Colonic mucosa (tissue), 4 donors: ENCODE measurements around the gene GABRP. TPM values are rescaled to one million over a fixed set of nuclear protein-coding genes. Genes with fewer than 3 reads are reported as not detected.
A peak's percentile ranks its signal among the peaks of the same experiment; 100 is the strongest.

Source experiments
- DNase-seq: peaks from one replicate; pipeline ENCODE4 v3.0.0-alpha.2; 2020
- H3K27ac ChIP-seq: fragments of 200-600 bp; one replicate; pipeline ENCODE4 v1.8.0; 2021
- H3K27me3 ChIP-seq: fragments of 200-600 bp; one replicate; pipeline ENCODE4 v1.8.0; 2021
- H3K36me3 ChIP-seq: fragments of 200-600 bp; one replicate; pipeline ENCODE4 v1.8.0; 2021
- H3K4me1 ChIP-seq: fragments of 200-600 bp; one replicate; pipeline ENCODE4 v1.8.0; 2021; ENCODE audit warnings: mild to moderate bottlenecking
- H3K4me3 ChIP-seq: fragments of 200-600 bp; one replicate; pipeline ENCODE4 v1.8.0; 2021
- H3K9ac ChIP-seq, 2 donors: one replicate each; pipeline ENCODE4 v1.7.0; 2013; ENCODE audit warnings: control low read depth in 2 of 2, low read depth in 2 of 2, low read length in 2 of 2
- H3K9me3 ChIP-seq: fragments of 200-600 bp; one replicate; pipeline ENCODE4 v1.8.0; 2021
- CTCF ChIP-seq: fragments of 200-600 bp; IDR thresholded peaks from one replicate; pipeline ENCODE4 v1.8.0; 2022; ENCODE audit warnings: antibody characterized with exemption, mild to moderate bottlenecking
- intact Hi-C: fragments of 100-400 bp; cut with DNase I; formaldehyde crosslinking; loops from one replicate; pipeline ENCODE4 v1.14.1; 2022
- total RNA-seq, 2 donors: library from RNA; stranded (reverse); fragmentation: NEBNext Ultra II Directional in 1 of 2; extraction: Animal tissue kit (Norgen Biotek cat#: 25700) in 1 of 2; gene quantifications; one replicate each; pipeline ENCODE4 v1.2.1, GENCODE V29; 2021
- donor health status: healthy.
- donor health status: DM: no; HTN: no; CAD: no.
- donor health status: DM: no; HTN: no; CAD: no.

GABRP gene
- total RNA-seq, 2 donors from 2014 or later: not detected

GRCh38 chr5:170860818-170861666, 77.5 kb downstream of the GABRP start:
- Histone ChIP-seq H3K27ac (no peak overlapping the region), H3K36me3 (no peaks in the 10 kb centered on the region), H3K9ac (no peak overlapping the region), H3K4me3 (no peak overlapping the region), H3K27me3 (no peaks in the 10 kb centered on the region), H3K4me1 (no peaks in the 10 kb centered on the region), H3K9me3 (no peaks in the 10 kb centered on the region)
- intact Hi-C loops: no loop called here
- no peak for TF ChIP-seq CTCF
- peak; percentile 17 for DNase-seq

- H3K4me1 ChIP-seq: no peaks in the 10 kb centered on the region
- no peaks in the 10 kb centered on the region for H3K27me3 ChIP-seq
- no peak overlapping the region for H3K9ac ChIP-seq
- H3K36me3 ChIP-seq: no peaks in the 10 kb centered on the region
- H3K27ac ChIP-seq: no peak overlapping the region
- peak; percentile 59 for DNase-seq
- no peak for TF ChIP-seq CTCF
- H3K4me3 ChIP-seq: peak overlapping the region; percentile 74
- intact Hi-C loops: no loop called here
- H3K9me3 ChIP-seq: no peaks in the 10 kb centered on the region
Measured at GRCh38 chr5:170861667-170861916, 78.1 kb downstream of the GABRP start.

GRCh38 chr5:170861917-170862766, 78.6 kb downstream of the GABRP start, which contains the start of gene RANBP17:
TSS of gene RANBP17 (plus strand) at chr5:170862018.
- no peaks in the 10 kb centered on the region for H3K9me3 ChIP-seq
- H3K4me1 ChIP-seq: no peaks in the 10 kb centered on the region
- H3K36me3 ChIP-seq: no peaks in the 10 kb centered on the region
- TF ChIP-seq CTCF: no peak
- intact Hi-C loops: no loop called here
- peak; percentile 29 for DNase-seq
- no peak within 1 kb of the TSS for H3K27ac ChIP-seq
- peak within 1 kb of the TSS; percentile 74 for H3K4me3 ChIP-seq
- H3K27me3 ChIP-seq: no peaks in the 10 kb centered on the region
- peak within 1 kb of the TSS; percentile 55 to 60 for H3K9ac ChIP-seq

GRCh38 chr5:170863646-170864045, 80.1 kb downstream of the GABRP start:
- intact Hi-C loops: no loop called here
- H3K27me3 ChIP-seq: no peaks in the 10 kb centered on the region
- H3K9me3 ChIP-seq: no peaks in the 10 kb centered on the region
- no peak overlapping the region for H3K27ac ChIP-seq
- no peaks in the 10 kb centered on the region for H3K4me1 ChIP-seq
- TF ChIP-seq CTCF: no peak
- no peak overlapping the region for H3K4me3 ChIP-seq
- no peak overlapping the region for H3K9ac ChIP-seq
- no peaks in the 10 kb centered on the region for H3K36me3 ChIP-seq
- DNase-seq: no peak

Other genes with a start within 250 kb of the GABRP start
- gene RANBP17, start 78.3 kb downstream of the GABRP start, total RNA-seq: 1 to 10 TPM; 7.9 to 9.4 TPM